Left lobe of liver (tissue), 2 donors: ENCODE measurements around the gene SRSF10. TPM values are rescaled to one million over a fixed set of nuclear protein-coding genes. Genes with fewer than 3 reads are reported as not detected.

Source experiments
- ATAC-seq: fragments of 200-7000 bp; cut with Tn5 transposase; one replicate; pipeline ENCODE4 v1.9.1; 2020; ENCODE audit warnings: mild to moderate bottlenecking, moderate library complexity
- DNase-seq: peaks from one replicate; pipeline ENCODE4 v3.0.0-alpha.2; 2020; ENCODE audit warnings: low spot score
- total RNA-seq: library from RNA; stranded (reverse); gene quantifications from one replicate; pipeline ENCODE4 v1.2.1, GENCODE V29; 2021
- donor health status: DM: no; HTN: no; CAD: no; lungs with moderate emphysema.
- donor health status: DM: no; HTN: yes; CAD: no.

Gene SRSF10
- total RNA-seq, 1 donor from 2014 or later: 31.1 TPM

- DNase-seq (no peak), ATAC-seq (no peak)
These were observed 65.2 kb downstream of the SRSF10 start for GRCh38 chr1:23914921-23915320.

Other genes starting within 250 kb of the SRSF10 start
- gene ELOA, start 236.9 kb downstream of the SRSF10 start, total RNA-seq: 35.2 TPM
- gene PITHD1, start 201.9 kb downstream of the SRSF10 start, total RNA-seq: 32.9 TPM
- gene LYPLA2, start 189.2 kb downstream of the SRSF10 start, total RNA-seq: 32.5 TPM
- 43.1 TPM for gene GALE, start 179.6 kb downstream of the SRSF10 start, total RNA-seq
- 170 TPM for gene HMGCL, start 154.9 kb downstream of the SRSF10 start, total RNA-seq
- 39.0 TPM for gene FUCA1, start 112.0 kb downstream of the SRSF10 start, total RNA-seq
- gene CNR2, start 67.0 kb downstream of the SRSF10 start, total RNA-seq: not detected
- gene PNRC2, start 20.5 kb downstream of the SRSF10 start, total RNA-seq: 32.1 TPM
- gene MYOM3, start 131.8 kb upstream of the SRSF10 start, total RNA-seq: 0.08 TPM
- 2.9 TPM for gene IL22RA1, start 162.8 kb upstream of the SRSF10 start, total RNA-seq
- gene IFNLR1, start 207.0 kb upstream of the SRSF10 start, total RNA-seq: 4.5 TPM